IMR-90 (cell line): ENCODE results near the gene SDK1.

ENCODE experiments used
- CTCF ChIP-seq: conservative IDR thresholded peaks from 2 replicates; pipeline ENCODE4 v1.5.1; 2012; ENCODE audit warnings: mild to moderate bottlenecking, low read depth, low read length, improper control_type of control experiment
- FOS ChIP-seq: fragments of 150-350 bp; IDR thresholded peaks from 2 replicates; pipeline ENCODE4 v1.6.1; 2016; ENCODE audit warnings: low read depth, low read length
- RCOR1 ChIP-seq: IDR thresholded peaks from 2 replicates; pipeline ENCODE4 v1.6.1; 2012; ENCODE audit warnings: mild to moderate bottlenecking, low read length, improper control_type of control experiment; ENCODE audit not compliant: insufficient replicate concordance
- RFX5 ChIP-seq: IDR thresholded peaks from 2 replicates; pipeline ENCODE4 v1.8.0; 2012; ENCODE audit warnings: low read depth, mild to moderate bottlenecking, low read length, moderate library complexity

- TF ChIP-seq RFX5: no peak
- no peak for TF ChIP-seq RCOR1
- no peak for TF ChIP-seq CTCF
- TF ChIP-seq FOS: no peak
These were observed 165.2 kb downstream of the SDK1 start for GRCh38 chr7:3466261-3466660.
